ENCODE measurements around the gene GRID2. TPM values are rescaled to one million over a fixed set of nuclear protein-coding genes. Genes with fewer than 3 reads are reported as not detected.

The GRID2 gene
- total RNA-seq, 1 donor from 2014 or later: not detected

DNA sequence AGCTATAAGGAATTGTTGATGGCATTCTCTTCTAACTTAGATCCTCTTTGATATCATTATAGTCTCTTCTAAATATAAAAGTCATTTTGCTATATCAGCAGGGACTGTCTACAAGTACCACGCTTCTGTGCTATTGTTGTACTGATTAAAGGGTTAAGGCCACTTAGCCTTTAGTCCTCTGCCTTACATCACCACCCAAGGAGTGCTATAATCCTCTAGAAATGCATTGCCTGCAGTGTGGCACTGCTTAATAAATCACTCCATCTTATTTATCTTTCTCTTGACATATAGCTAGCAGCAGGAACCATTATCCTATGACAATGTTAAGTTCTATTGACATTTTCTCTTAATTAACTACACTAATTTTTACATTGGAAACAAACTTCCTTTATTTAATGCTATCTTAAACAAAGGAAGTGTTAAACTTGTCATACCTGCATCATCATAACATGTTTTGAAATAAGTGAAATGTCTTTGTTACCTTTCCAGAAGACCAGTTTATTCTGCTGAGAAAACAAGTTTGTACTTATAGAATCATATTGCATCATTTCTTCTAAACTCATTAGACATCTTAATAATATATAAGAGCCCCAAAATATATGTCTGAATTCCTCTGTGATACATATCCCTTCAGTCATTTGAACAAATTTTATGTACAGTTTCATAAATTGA is 1163.9 kb downstream of the GRID2 start:
- no peaks in the 10 kb centered on the region for H3K9me3 ChIP-seq
- no peak for DNase-seq (ENCODE audit: extremely low spot score in 2 of 2)
- no peaks in the 10 kb centered on the region for H3K4me1 ChIP-seq
- TF ChIP-seq, protein P1, sequence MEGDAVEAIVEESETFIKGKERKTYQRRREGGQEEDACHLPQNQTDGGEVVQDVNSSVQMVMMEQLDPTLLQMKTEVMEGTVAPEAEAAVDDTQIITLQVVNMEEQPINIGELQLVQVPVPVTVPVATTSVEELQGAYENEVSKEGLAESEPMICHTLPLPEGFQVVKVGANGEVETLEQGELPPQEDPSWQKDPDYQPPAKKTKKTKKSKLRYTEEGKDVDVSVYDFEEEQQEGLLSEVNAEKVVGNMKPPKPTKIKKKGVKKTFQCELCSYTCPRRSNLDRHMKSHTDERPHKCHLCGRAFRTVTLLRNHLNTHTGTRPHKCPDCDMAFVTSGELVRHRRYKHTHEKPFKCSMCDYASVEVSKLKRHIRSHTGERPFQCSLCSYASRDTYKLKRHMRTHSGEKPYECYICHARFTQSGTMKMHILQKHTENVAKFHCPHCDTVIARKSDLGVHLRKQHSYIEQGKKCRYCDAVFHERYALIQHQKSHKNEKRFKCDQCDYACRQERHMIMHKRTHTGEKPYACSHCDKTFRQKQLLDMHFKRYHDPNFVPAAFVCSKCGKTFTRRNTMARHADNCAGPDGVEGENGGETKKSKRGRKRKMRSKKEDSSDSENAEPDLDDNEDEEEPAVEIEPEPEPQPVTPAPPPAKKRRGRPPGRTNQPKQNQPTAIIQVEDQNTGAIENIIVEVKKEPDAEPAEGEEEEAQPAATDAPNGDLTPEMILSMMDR (IDR thresholded peaks at IDR 0.05): no peak
- TF ChIP-seq POLR2AphosphoS5 (IDR thresholded peaks at IDR 0.05; ENCODE audit: insufficient read depth in 1 of 2, low read depth in 1 of 2) (no peak), POLR2A (IDR thresholded peaks at IDR 0.05) (no peak)
- H3K36me3 ChIP-seq: no peaks in the 10 kb centered on the region
- no peak overlapping the region for H3K4me3 ChIP-seq
- H3K27me3 ChIP-seq: no peaks in the 10 kb centered on the region
- intact Hi-C loops (cut with DNase I): no loop called here
- H3K27ac ChIP-seq: no peak overlapping the region

DNA sequence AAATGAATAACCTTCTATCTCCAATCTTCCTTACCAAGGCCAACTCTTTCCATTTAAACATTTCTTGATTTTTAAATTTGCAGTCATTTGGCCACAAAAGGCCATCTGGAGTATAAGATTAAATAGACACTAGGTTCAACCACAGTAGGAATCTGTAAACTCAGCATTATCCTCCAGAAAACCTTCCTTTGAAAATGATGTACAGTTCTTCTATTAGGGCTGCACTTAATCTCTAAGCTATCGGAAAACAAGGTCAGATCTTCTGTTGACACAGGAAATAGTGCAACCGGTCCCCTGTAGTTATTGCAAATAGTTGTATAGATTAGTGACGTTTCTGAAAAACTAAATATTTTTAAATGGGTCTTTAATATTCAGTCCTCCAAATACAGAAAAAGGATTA is 1165.8 kb downstream of the GRID2 start:
- H3K4me1 ChIP-seq: no peaks in the 10 kb centered on the region
- intact Hi-C loops (cut with DNase I): no loop called here
- H3K9me3 ChIP-seq: no peaks in the 10 kb centered on the region
- no peak for DNase-seq (ENCODE audit: extremely low spot score in 2 of 2)
- no peaks in the 10 kb centered on the region for H3K27me3 ChIP-seq
- H3K27ac ChIP-seq: no peak overlapping the region
- TF ChIP-seq POLR2AphosphoS5 (IDR thresholded peaks at IDR 0.05; ENCODE audit: insufficient read depth in 1 of 2, low read depth in 1 of 2): no peak
- no peak for TF ChIP-seq POLR2A (IDR thresholded peaks at IDR 0.05)
- TF ChIP-seq, protein P1 (IDR thresholded peaks at IDR 0.05): no peak
- H3K4me3 ChIP-seq: no peak overlapping the region
- no peaks in the 10 kb centered on the region for H3K36me3 ChIP-seq

DNA sequence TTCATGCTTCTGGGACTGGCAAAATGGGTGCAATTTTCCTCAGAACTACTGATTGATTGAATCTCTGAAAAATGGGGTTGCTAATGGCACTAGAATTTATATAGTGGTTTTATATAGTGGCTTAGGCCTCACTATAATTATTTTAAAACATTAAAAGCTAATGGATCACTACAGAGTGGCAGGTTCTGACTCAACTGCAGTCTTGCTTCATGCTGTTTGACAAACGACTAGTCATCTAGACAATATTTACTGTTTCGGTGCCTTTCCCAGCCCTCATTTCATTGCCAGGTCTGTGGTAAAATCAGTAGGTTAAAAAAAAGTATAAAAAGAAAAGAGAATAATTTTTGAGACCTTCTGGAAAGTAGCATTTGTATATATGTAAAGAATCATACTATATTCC is 1172.0 kb downstream of the GRID2 start:
- intact Hi-C loops (cut with DNase I): no loop called here
- TF ChIP-seq POLR2AphosphoS5 (IDR thresholded peaks at IDR 0.05; ENCODE audit: insufficient read depth in 1 of 2, low read depth in 1 of 2) (no peak), POLR2A (IDR thresholded peaks at IDR 0.05) (no peak)
- TF ChIP-seq, protein P1 (IDR thresholded peaks at IDR 0.05): no peak
- no peaks in the 10 kb centered on the region for H3K36me3 ChIP-seq
- H3K9me3 ChIP-seq: no peaks in the 10 kb centered on the region
- no peaks in the 10 kb centered on the region for H3K27me3 ChIP-seq
- H3K27ac ChIP-seq: no peak overlapping the region
- no peak for DNase-seq (ENCODE audit: extremely low spot score in 2 of 2)
- no peak overlapping the region for H3K4me3 ChIP-seq
- no peaks in the 10 kb centered on the region for H3K4me1 ChIP-seq

DNA sequence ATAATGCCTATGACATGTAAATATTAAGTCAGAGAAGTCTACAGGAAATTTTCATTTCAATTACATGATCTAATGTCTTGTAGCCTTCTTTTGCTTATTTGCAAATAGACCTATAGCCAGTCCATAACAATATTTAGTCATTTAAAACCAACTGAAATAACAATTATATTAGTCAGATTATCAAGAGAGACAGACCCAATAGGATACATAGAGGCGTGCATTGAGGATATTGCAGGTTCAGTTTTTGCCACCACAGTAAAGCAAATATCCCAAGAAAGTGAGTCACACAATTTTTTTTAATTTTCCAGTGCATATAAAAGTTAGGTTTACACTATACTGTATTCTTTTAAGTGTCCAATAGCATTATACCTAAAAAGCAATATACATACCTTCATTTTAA is 1175.0 kb downstream of the GRID2 start:
- intact Hi-C loops (cut with DNase I): no loop called here

DNA sequence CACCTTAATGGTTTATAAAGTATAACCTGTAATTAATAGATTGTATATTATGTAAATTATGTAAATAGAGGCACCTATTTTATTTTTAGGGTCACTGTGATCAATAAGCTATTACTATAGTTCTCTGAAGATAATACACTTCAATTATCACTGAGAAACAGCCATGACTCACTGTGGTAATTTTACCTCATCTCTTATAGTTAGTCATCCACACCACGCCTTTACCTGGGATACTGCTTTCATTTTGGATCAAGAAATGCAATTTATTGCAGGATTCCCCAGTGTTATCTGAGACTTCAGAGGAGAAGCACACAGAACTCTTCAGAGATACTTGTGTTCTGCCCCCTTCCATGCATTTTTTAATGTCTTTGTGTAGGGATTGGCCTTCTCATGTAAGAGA is 1176.7 kb downstream of the GRID2 start:
- no peak for TF ChIP-seq POLR2AphosphoS5 (IDR thresholded peaks at IDR 0.05; ENCODE audit: insufficient read depth in 1 of 2, low read depth in 1 of 2)
- TF ChIP-seq POLR2A (IDR thresholded peaks at IDR 0.05): no peak
- TF ChIP-seq, protein P1 (IDR thresholded peaks at IDR 0.05): no peak

More for the DNA sequence above, 1175.0 kb downstream of the GRID2 start:
- no peak for TF ChIP-seq POLR2AphosphoS5 (IDR thresholded peaks at IDR 0.05; ENCODE audit: insufficient read depth in 1 of 2, low read depth in 1 of 2)
- no peak for TF ChIP-seq POLR2A (IDR thresholded peaks at IDR 0.05)
- TF ChIP-seq, protein P1 (IDR thresholded peaks at IDR 0.05): no peak
- H3K4me1 ChIP-seq: no peaks in the 10 kb centered on the region
- no peaks in the 10 kb centered on the region for H3K9me3 ChIP-seq
- H3K4me3 ChIP-seq: no peak overlapping the region
- no peaks in the 10 kb centered on the region for H3K36me3 ChIP-seq
- no peaks in the 10 kb centered on the region for H3K27me3 ChIP-seq
- no peak for DNase-seq (ENCODE audit: extremely low spot score in 2 of 2)
- H3K27ac ChIP-seq: no peak overlapping the region

More for the DNA sequence above, 1176.7 kb downstream of the GRID2 start:
- Histone ChIP-seq H3K27ac (no peak overlapping the region), H3K4me1 (no peaks in the 10 kb centered on the region), H3K9me3 (no peaks in the 10 kb centered on the region), H3K27me3 (no peaks in the 10 kb centered on the region), H3K36me3 (no peaks in the 10 kb centered on the region), H3K4me3 (no peak overlapping the region)
- intact Hi-C loops (cut with DNase I): no loop called here
- DNase-seq (ENCODE audit: extremely low spot score in 2 of 2): no peak
